NCI-H2107 (cell line): ENCODE data around the gene CCL3.
"Not testable (repeated sequence)": the region's sequence is repeated elsewhere in the genome, so short reads cannot be mapped to it uniquely, and the experiment has no call there.

Source experiments
- DNase-seq: peaks from one replicate; lab custom pipeline; 2025; lab: John Stamatoyannopoulos, UW

The CCL3 gene

GRCh38 chr17:36086791-36087190, 3.2 kb downstream of the CCL3 start:
- DNase-seq: no peak

DNA sequence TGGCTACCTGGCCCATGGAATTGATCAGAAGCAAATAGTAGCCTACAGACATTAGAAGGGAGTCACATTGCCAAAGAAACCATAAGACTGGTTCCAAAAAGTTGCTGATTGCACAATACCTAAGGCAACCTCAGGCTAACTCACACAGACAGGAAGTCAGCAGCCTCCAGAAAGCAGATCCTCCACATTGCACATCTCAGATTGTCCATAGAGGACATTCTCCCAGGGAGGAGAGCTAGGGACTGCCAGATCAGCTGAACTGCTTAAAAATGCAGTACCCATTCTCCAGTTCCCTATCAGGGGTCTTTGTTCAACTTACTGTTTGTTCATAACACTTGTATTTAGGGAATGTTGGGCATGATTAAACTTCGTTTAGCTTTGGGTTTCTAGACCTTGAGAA, 4.2 kb downstream of the CCL3 start:
- no peak for DNase-seq

DNA sequence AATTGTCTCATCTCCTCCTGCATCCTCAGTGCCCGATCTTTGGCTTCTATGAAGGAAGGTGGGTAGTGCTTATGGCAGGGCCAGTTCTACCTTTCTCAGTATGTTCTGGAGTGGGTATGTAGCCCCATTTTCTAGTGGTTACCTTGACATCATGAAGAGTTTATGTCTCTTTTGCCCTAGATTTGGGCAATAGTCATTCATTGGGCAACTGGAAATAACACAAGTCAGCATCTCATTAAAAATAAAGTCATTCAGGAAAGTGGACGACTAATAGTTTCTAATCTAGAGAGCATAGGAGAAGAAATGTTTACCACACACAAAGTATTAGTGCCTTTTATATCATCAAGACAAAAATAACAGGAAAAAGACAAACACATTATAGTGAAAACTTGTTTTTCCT, 6.3 kb downstream of the CCL3 start:
- not testable (repeated sequence) for DNase-seq

DNA sequence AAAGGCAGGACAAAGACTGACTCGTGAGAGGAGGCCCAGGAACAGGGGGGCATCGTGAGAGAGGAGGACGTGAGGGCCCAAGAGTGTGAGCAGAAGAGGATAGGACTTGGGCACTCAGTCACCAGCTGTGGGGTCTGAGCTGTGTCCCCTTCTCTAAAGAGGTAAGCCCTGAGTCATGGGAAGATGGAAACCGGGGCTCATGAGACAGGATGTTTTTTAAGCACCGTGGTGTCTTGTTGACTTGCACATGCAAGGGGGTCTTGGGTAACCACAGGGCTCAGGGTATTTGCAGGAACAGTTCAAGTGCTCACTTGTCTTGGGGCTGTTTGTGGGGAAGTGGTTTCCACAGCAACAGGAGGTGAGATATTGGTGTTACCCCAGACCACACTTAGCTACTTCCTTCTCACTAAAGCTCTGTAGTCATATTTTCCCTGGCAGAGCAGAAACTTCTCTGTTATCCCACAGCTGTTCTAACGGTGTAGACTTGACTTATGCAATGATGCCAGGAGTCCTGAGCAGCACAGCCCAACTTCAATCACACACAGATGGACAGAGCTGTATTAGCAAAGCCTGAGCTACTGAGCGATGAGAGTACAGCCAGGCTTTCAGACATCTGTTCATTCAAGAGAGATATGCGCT, 7.3 kb downstream of the CCL3 start:
- not testable (repeated sequence) for DNase-seq

DNA sequence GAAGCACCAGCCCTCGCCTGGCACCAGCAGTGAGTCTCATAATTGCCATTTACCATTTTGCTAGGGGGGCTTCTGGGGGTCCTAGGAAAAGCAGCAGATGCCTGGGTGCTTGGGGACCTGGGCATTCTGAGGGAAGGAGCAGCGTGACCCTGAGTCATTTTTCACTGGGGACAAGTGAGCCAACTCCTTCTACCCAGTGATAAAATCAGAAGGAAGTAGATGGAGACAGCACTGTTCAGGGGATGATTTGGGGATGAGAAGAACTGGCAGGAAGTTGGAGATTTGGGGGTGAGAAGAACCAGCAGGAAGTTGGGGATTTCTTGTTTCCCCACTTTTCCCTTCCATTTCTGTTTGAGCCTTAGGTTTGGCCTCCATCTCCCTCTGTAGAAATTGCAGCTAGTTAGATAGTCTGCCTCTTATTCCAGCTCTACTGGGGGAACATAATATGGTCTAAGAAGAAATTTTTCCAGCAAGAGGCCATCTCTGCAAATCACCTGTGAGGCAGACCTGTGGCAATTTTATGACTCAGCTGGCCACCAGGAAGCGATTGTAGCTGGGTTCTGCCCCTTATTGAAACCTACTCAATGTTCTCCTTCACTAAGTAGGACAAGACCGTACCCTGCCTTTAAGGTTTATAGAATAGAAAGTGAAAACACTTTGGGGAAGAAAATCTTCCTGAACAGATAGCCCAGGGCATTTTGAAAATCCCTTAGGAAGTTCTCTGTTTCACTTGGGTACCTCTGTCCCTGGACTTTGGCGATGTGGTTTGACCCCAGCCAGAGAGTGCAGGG, 8.1 kb downstream of the CCL3 start:
- DNase-seq: not testable (repeated sequence)

DNA sequence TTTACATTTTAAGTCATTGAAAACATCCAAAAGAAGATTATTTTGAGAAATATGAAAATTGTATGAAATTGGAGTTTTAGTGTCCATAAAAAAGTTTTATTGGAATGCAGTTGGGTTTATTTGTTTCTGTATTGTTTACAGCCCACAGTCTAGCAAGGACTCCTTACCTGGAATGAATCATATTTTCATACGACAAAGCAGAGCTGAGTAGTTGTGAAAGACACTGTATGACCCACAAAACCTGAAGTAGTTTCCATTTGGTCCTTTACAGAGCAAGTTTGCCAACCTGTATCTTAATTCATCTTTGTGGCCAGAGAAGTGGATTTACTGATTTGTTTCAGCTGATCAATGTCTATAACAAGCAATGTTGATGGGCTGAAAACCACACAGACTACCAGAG, 15.6 kb downstream of the CCL3 start:
- no peak for DNase-seq

- no peak for DNase-seq
Observed at GRCh38 chr17:36072431-36073121, 17.4 kb downstream of the CCL3 start.

DNA sequence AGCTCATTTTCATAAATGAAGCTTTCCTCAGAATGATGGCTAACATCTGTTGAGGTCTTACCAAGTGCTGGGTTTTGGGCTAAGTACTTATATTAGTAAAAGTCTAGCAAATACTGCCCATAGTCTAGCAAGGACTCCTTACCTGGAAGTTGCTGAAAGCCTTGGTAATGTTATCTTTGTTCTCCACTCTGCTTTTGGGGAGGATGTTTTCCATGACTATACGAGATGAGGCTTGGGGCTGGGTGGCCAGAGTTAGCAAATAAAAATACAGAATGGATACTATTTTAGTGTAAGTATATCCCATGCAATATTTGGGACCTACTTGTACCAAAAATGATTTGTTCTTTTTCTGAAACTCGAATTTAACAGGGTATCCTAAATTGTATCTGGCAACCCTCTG, 18.2 kb downstream of the CCL3 start:
- DNase-seq: no peak

GRCh38 chr17:36070427-36070826, 19.5 kb downstream of the CCL3 start:
- DNase-seq: no peak

DNA sequence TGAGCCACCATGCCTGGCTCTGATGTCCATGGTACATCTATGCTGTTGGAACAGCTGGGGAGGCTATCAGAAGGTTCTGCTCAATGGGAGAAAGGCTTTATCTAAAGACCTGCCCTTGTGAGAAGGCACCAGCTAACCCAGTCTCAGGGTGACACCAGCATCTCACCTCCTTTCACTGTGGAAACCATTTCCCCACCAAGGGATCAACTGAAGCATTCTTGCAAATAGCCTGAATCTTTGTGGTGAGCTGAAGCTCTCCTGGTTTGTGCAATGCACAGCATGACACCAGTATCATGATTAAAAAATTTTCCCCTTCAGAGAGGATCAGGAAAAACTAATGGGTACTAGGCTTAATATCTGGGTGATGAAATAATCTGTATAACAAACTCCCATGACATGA, 20.8 kb downstream of the CCL3 start:
- no peak for DNase-seq

DNA sequence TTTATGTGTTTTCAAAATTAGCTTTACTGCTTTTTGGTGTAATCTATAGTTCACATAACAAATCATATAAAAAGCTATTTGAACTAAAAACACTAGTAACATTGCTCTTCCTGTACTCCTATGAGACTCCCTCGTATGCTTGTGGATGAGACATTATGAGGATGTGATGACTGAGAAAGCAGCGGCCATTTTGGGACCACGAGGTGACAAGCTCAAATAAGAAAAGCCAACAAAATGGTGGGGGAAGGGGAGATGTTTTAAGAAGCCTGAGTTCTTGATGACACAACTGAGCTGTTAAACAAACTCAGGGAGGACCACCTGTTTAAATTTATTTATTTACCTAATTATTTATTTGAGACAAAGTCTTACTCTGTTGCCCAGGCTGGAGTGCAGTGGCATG, 21.4 kb downstream of the CCL3 start:
- DNase-seq: no peak

GRCh38 chr17:36066365-36066985, 23.5 kb downstream of the CCL3 start:
- DNase-seq: no peak

- no peak for DNase-seq
Observed at GRCh38 chr17:36063786-36064541, 26.0 kb downstream of the CCL3 start, which contains the start of gene CCL18. Gene CCL18, plus strand, starts transcription at chr17:36064272. Its CDS starts 71 bp downstream, at chr17:36064343.

DNA sequence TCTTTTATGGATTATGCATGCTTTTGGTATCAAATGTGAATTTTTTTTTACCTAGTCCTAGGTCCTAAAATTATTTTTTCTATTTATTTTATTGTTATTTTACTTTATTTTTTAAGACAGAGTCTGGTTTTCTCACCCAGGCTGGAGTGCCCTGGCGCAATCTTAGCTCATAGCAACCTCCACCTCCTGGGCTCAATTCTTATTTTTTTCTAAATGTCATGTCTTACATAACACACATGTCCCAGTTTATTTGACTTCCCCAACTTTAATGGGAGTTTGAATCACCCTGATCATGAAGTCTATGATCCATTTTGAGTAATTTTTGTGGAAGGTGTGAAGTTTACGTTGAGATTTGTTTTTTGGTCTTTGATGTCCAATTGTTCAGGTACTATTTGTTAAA, 29.1 kb downstream of the CCL3 start:
- no peak for DNase-seq

GRCh38 chr17:36059406-36059805, 30.5 kb downstream of the CCL3 start:
- DNase-seq: no peak

DNA sequence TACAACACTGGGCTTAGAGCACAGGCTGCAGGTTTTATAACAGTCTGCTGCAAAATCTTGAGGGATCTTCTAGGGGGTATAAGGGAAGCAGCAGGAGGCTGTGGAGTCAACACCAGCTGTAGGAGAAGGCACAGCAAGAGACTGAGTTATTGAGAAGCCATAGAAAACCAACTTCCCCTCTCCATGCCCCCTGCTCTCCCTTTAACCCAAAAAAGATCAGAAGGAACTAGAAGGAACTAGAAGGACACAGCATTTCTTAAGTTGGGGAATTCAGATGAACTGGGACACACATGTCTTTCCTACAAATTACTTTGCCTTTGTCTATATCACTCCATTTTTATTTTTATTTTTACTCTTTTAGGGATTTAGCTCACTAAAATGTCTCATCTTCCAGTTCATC, 32.0 kb downstream of the CCL3 start:
- DNase-seq: no peak

- DNase-seq: no peak
Observed at GRCh38 chr17:36055921-36056520, 33.9 kb downstream of the CCL3 start.

DNA sequence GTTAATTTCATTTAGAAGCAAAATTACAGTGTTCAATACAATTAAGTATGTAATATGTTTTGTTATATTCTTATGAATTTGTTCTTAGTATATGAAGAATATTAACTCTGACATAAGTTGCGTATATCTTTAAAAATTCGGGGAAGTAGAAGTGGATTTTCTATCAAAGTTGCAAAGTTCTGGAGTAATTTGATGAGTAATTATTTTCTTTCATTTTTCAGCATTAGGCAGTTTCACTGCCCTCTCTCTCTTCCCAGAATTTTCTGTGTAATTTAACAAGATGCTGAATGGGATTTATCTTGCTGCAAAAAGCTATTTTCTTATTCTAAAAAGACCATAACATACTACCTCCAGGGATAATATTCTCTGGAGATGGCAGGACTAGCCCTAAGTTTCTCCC, 34.8 kb downstream of the CCL3 start:
- DNase-seq: no peak

DNA sequence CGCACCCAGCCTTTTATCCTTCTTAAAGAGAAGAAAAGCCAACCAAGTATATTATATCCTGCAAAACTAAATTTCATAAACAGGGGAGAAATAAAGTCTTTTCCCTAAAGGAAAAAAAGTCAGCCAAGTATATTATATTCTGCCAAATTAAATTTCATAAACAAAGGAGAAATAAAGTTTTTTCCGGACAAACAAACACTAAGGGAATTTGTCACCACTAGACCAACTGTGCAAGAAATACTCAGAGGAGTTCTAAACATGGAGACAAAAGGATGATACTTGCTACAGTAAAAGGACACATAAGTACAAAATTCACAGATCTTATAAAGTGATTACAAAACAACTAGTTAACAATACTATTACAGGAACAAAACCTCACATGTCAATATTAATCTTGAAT, 40.3 kb downstream of the CCL3 start:
- DNase-seq: no peak

DNA sequence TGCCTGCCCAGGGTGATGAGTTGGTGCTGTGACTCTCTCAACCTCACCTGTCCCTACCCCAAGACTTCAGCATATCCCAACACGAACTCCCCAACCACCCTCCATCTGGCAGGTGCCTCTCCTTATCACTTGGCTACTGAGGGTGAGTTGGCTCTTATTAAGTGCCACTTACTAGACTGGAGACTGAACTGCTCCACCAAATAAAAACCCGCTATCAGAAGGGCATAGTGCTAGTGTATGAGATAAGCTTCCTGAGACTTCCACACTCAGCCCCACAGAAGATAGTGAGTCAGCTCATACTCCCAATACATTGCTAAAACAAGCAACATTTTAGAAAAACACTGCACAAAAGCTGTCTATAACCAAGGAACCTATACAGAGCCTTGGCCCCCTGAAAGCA, 41.9 kb downstream of the CCL3 start:
- DNase-seq: no peak
